Endothelial cell of umbilical vein (primary cell): Measurements from ENCODE around the gene GCDH. TPM values are rescaled to one million over a fixed set of nuclear protein-coding genes. Genes with fewer than 3 reads are reported as not detected.

Source experiments
- BruUV-seq: library from RNA; stranded (reverse); fragments of 400-500 nt; replicated peaks from 2 replicates; lab custom pipeline; 2021; lab: Mats Ljungman, UMichigan
- CTCF ChIA-PET: fragments of 300-600, 350-600 bp; sonication (Branson Sonifier 250); formaldehyde crosslinking; loops from one replicate; lab custom pipeline; 2021; ENCODE audit warnings: antibody characterized with exemption, inconsistent platforms; lab: Charles Lee
- POLR2A ChIA-PET: fragments of 300-600, 350-600 bp; sonication (Branson Sonifier 250); formaldehyde crosslinking; loops from one replicate; lab custom pipeline; 2021; ENCODE audit warnings: antibody characterized with exemption, inconsistent platforms; lab: Charles Lee
- DNase-seq: peaks from one replicate; pipeline ENCODE4 v3.0.0-alpha.2; 2011; ENCODE audit warnings: low read depth, low spot score
- FAIRE-seq: peaks from 2 replicates; lab custom pipeline; 2011; peaks lifted over from hg19 to GRCh38; lab: Jason Lieb, UNC
- H2AFZ ChIP-seq: 2 replicates; pipeline ENCODE4 v1.6.0; 2012; ENCODE audit warnings: low read depth, low read length, control low read depth, inconsistent platforms
- H3K27ac ChIP-seq: 2 replicates; pipeline ENCODE4 v1.5.1; 2011; ENCODE audit warnings: low read depth, mild to moderate bottlenecking, control low read depth, low read length, moderate library complexity; ENCODE audit not compliant: insufficient read depth
- H3K27me3 ChIP-seq, 2 experiments: 2 replicates each; pipeline versions ENCODE4 v1.6.0 to v1.6.1; 2011; ENCODE audit warnings: low read length in 2 of 2, mixed read lengths in 1 of 2; ENCODE audit not compliant: control insufficient read depth in 2 of 2, insufficient read depth in 2 of 2
- H3K36me3 ChIP-seq, 2 experiments: 2 replicates in 1 of 2; 3 replicates in 1 of 2; pipeline ENCODE4 v1.5.1; 2011; ENCODE audit warnings: low read length in 2 of 2, mild to moderate bottlenecking in 1 of 2, moderate library complexity in 1 of 2; ENCODE audit not compliant: control insufficient read depth in 2 of 2, insufficient read depth in 2 of 2; ENCODE audit errors: extremely low read depth in 1 of 2
- H3K4me1 ChIP-seq: 3 replicates; pipeline ENCODE4 v1.5.1; 2011; ENCODE audit warnings: mild to moderate bottlenecking, low read length; ENCODE audit not compliant: control insufficient read depth, insufficient read depth; ENCODE audit errors: extremely low read depth
- H3K4me2 ChIP-seq: 2 replicates; pipeline ENCODE4 v1.6.1; 2011; ENCODE audit warnings: low read length, control low read depth, mixed read lengths; ENCODE audit not compliant: insufficient read depth
- H3K4me3 ChIP-seq, 3 experiments: fragments of 200-600 bp in 1 of 3; sonication (generic), shearing (Covaris generic) in 1 of 3; replicated peaks in 1 of 3; 2 replicates each; pipeline ENCODE4 v1.5.1; 2011 to 2016; ENCODE audit warnings: control low read depth in 3 of 3, low read length in 3 of 3, mild to moderate bottlenecking in 2 of 3, inconsistent platforms in 1 of 3, low read depth in 1 of 3, moderate library complexity in 1 of 3; ENCODE audit not compliant: insufficient read depth in 1 of 3
- H3K79me2 ChIP-seq: 2 replicates; pipeline ENCODE4 v1.6.0; 2012; ENCODE audit warnings: low read length, inconsistent platforms; ENCODE audit not compliant: control insufficient read depth, insufficient read depth
- H3K9ac ChIP-seq: replicated peaks from 2 replicates; pipeline ENCODE3; 2011; ENCODE audit warnings: low read length, control low read depth; ENCODE audit not compliant: insufficient read depth; ENCODE audit errors: extremely low read depth
- H3K9me1 ChIP-seq: replicated peaks from 3 replicates; pipeline ENCODE4 v1.6.0; 2011; ENCODE audit warnings: mild to moderate bottlenecking, low read length; ENCODE audit not compliant: control insufficient read depth, insufficient read depth; ENCODE audit errors: extremely low read depth
- H3K9me3 ChIP-seq: replicated peaks from 2 replicates; pipeline ENCODE4 v1.5.1; 2012; ENCODE audit warnings: low read length, inconsistent platforms; ENCODE audit not compliant: control insufficient read depth, insufficient read depth
- H4K20me1 ChIP-seq: replicated peaks from 2 replicates; pipeline ENCODE3; 2011; ENCODE audit warnings: mild to moderate bottlenecking, low read length; ENCODE audit not compliant: control insufficient read depth, insufficient read depth; ENCODE audit errors: extremely low read depth
- CTCF ChIP-seq, 2 donors: IDR thresholded peaks; 1 replicate in 1 of 2; 2 replicates in 1 of 2; pipeline ENCODE4 v1.5.1; 2011; ENCODE audit warnings: low read length in 2 of 2, mild to moderate bottlenecking in 2 of 2, moderate library complexity in 2 of 2, control low read depth in 1 of 2, inconsistent platforms in 1 of 2, low read depth in 1 of 2; ENCODE audit not compliant: insufficient read depth in 1 of 2; ENCODE audit errors: extremely low read depth in 1 of 2
- EZH2 ChIP-seq: IDR thresholded peaks from 2 replicates; pipeline ENCODE4 v1.6.1; 2012; ENCODE audit warnings: borderline replicate concordance, low read depth, mild to moderate bottlenecking, moderate library complexity, low read length, inconsistent platforms; ENCODE audit not compliant: severe bottlenecking
- FOS ChIP-seq: IDR thresholded peaks from 2 replicates; pipeline ENCODE4 v1.6.1; 2011; ENCODE audit warnings: mild to moderate bottlenecking, low read length, moderate library complexity, borderline replicate concordance; ENCODE audit not compliant: insufficient read depth
- GATA2 ChIP-seq: IDR thresholded peaks from 2 replicates; pipeline ENCODE4 v1.7.0; 2011; ENCODE audit warnings: low read depth, mild to moderate bottlenecking, moderate library complexity, mixed read lengths, low read length; ENCODE audit not compliant: insufficient read length, insufficient read depth
- JUN ChIP-seq: IDR thresholded peaks from 2 replicates; pipeline ENCODE4 v1.6.1; 2011; ENCODE audit warnings: borderline replicate concordance, low read depth; ENCODE audit not compliant: insufficient read length, insufficient read depth
- MAX ChIP-seq: IDR thresholded peaks from 2 replicates; pipeline ENCODE4 v1.6.1; 2011; ENCODE audit not compliant: insufficient read depth, insufficient read length
- MYC ChIP-seq: IDR thresholded peaks from one replicate; pipeline ENCODE4 v1.6.1; 2011; ENCODE audit warnings: mild to moderate bottlenecking, low read depth, low read length
- POLR2A ChIP-seq: IDR thresholded peaks from 2 replicates; pipeline ENCODE4 v1.6.1; 2012; ENCODE audit warnings: low read depth, mild to moderate bottlenecking, control low read depth, low read length
- POLR2AphosphoS5 ChIP-seq: IDR thresholded peaks from 2 replicates; pipeline ENCODE4 v1.6.1; 2012; ENCODE audit warnings: low read depth, mild to moderate bottlenecking, control low read depth, low read length, moderate library complexity; ENCODE audit not compliant: insufficient read depth
- dilution Hi-C: fragments of 300-500 bp; cut with MboI; formaldehyde crosslinking; loops from one replicate; pipeline ENCODE4 v1.15.0; 2019; ENCODE audit warnings: low sequenced_read_pairs; ENCODE audit not compliant: extremely low pct_ligation_motif_present
- intact Hi-C: fragments of 100-400 bp; cut with micrococcal nuclease; formaldehyde crosslinking; loops from one replicate; pipeline ENCODE4 v1.10.0; 2022
- polyA plus RNA-seq, 4 experiments: library from polyadenylated mRNA; depleted of rRNA in 3 of 4; stranded (reverse) in 3 of 4; unstranded in 1 of 4; fragments of >200 nt; gene quantifications; 2 replicates each; pipeline versions ENCODE4 v1.2.1 to v1.2.3, GENCODE V29; 2011 to 2012; ENCODE audit warnings: missing spikeins in 1 of 4
- total RNA-seq: library from RNA; stranded (reverse); gene quantifications from 2 replicates; pipeline ENCODE4 v1.2.3, GENCODE V29; 2021

GCDH gene
- total and polyA plus RNA-seq, 2 donors (not counting 3 experiments of a cell fraction or from before 2014, with no cell fraction given) = 27.3 to 35.8 TPM

- H3K27me3 ChIP-seq = no peaks in the 10 kb centered on the region
- H3K36me3 ChIP-seq = peaks cover 18 to 49% of the 10 kb centered on the region in 2 experiments
- H3K27ac ChIP-seq = no peak overlapping the region
- no peak for FAIRE-seq
- no peaks in the 10 kb centered on the region for H3K9me1 ChIP-seq
- BruUV-seq = no TSS peak
- dilution Hi-C loops (no loop called here), intact Hi-C loops (no loop called here)
- no peak for TF ChIP-seq MYC
- TF ChIP-seq POLR2AphosphoS5 = no peak
- no peak for TF ChIP-seq EZH2
- TF ChIP-seq GATA2 = no peak
- TF ChIP-seq FOS = no peak
- TF ChIP-seq JUN = no peak
- no peak for TF ChIP-seq CTCF (IDR thresholded peaks at IDR 0.05; ENCODE audit: extremely low read depth in 1 of 2, insufficient read depth in 1 of 2, low read depth in 1 of 2, low read length in 2 of 2)
- no peak for TF ChIP-seq MAX
- no peak for TF ChIP-seq POLR2A
- no peak overlapping the region for H3K4me3 ChIP-seq
- CTCF ChIA-PET = interaction anchor here (0.9 kb wide), 1 partner anchor 18 kb away, joined by 4 read pairs; no protein-coding TSS in a partner anchor
- no peaks in the 10 kb centered on the region for H3K9me3 ChIP-seq
- H3K9ac ChIP-seq = no peak overlapping the region
- H4K20me1 ChIP-seq = no peaks in the 10 kb centered on the region
- POLR2A ChIA-PET = no interaction called here
- no peak for DNase-seq
- H3K4me1 ChIP-seq = peaks cover 20% of the 10 kb centered on the region
- no peak overlapping the region for H2AFZ ChIP-seq
- H3K4me2 ChIP-seq = no peak overlapping the region
- H3K79me2 ChIP-seq = peaks cover 35% of the 10 kb centered on the region
Measured at GRCh38 chr19:12947702-12948611, 57.0 kb downstream of the GCDH start.
